K562 (cell line): ENCODE results near the gene COL6A2. TPM values are rescaled to one million over a fixed set of nuclear protein-coding genes. Genes with fewer than 3 reads are reported as not detected.

Source experiments
- ATAC-seq: fragments of 200-7000 bp; cut with Tn5 transposase; 3 replicates; pipeline ENCODE4 v1.9.1; 2020; ENCODE audit warnings: moderate library complexity
- BruUV-seq: library from RNA; stranded (reverse); fragments of 400-500 nt; replicated peaks from 2 replicates; lab custom pipeline; 2021; lab: Mats Ljungman, UMichigan
- CTCF ChIA-PET: fragments of 300-600 bp; formaldehyde crosslinking; extraction: SDS; loops from one replicate; lab custom pipeline; 2021; ENCODE audit warnings: low intra/inter-chr PET ratio; lab: Yijun Ruan, JAX
- POLR2A ChIA-PET: fragments of 300-600, 350-650 bp; sonication (Branson Sonifier 250); formaldehyde crosslinking; extraction: SDS; loops from one replicate; lab custom pipeline; 2021; ENCODE audit warnings: antibody characterized with exemption, inconsistent platforms; lab: Yijun Ruan, JAX
- DNase-seq, 4 experiments: peaks; one replicate each; pipeline versions ENCODE4 v3.0.0 to v3.0.0-alpha.2; 2011 to 2018; ENCODE audit warnings: low spot score in 3 of 4, mixed read lengths in 3 of 4; ENCODE audit errors: extremely low read depth in 1 of 4
- FAIRE-seq: peaks from 2 replicates; lab custom pipeline; 2011; peaks lifted over from hg19 to GRCh38; lab: Jason Lieb, UNC
- H2AFZ ChIP-seq: 2 replicates; pipeline ENCODE4 v1.6.0; 2011; ENCODE audit warnings: low read depth, low read length, control low read depth, inconsistent platforms
- H3K27ac ChIP-seq: fragments of 200-600 bp; 3 replicates; pipeline ENCODE4 v1.8.0; 2011; ENCODE audit warnings: low read depth, mild to moderate bottlenecking, control low read depth, inconsistent platforms, low read length, moderate library complexity, mixed read lengths; ENCODE audit errors: extremely low read depth
- H3K27me3 ChIP-seq, 2 experiments: fragments of 300-600 bp in 1 of 2; 2 replicates in 1 of 2; 3 replicates in 1 of 2; pipeline versions ENCODE4 v1.6.0 to v1.8.0; 2011; ENCODE audit warnings: inconsistent platforms in 2 of 2, low read length in 2 of 2, mild to moderate bottlenecking in 1 of 2, mixed read lengths in 1 of 2, moderate library complexity in 1 of 2; ENCODE audit not compliant: control insufficient read depth in 2 of 2, insufficient read depth in 2 of 2
- H3K36me3 ChIP-seq: fragments of 300-600 bp; 3 replicates; pipeline ENCODE4 v1.8.0; 2011; ENCODE audit warnings: mild to moderate bottlenecking, low read length, inconsistent platforms; ENCODE audit not compliant: control insufficient read depth, insufficient read depth
- H3K4me1 ChIP-seq, 2 experiments: fragments of 200-600 bp in 1 of 2; replicated peaks in 1 of 2; 2 replicates in 1 of 2; 3 replicates in 1 of 2; pipeline versions ENCODE4 v1.5.1 to v1.8.0; 2011; ENCODE audit warnings: inconsistent platforms in 2 of 2, low read length in 2 of 2, mild to moderate bottlenecking in 1 of 2, mixed read lengths in 1 of 2, moderate library complexity in 1 of 2; ENCODE audit not compliant: control insufficient read depth in 2 of 2, insufficient read depth in 2 of 2
- H3K4me2 ChIP-seq: 2 replicates; pipeline ENCODE4 v1.6.1; 2011; ENCODE audit warnings: low read length, control low read depth, inconsistent platforms, mixed read lengths; ENCODE audit not compliant: insufficient read depth
- H3K4me3 ChIP-seq: fragments of 200-600 bp; sonication (generic), shearing (Covaris generic); 2 replicates; pipeline ENCODE4 v1.5.1; 2016; ENCODE audit warnings: control low read depth, inconsistent platforms
- H3K79me2 ChIP-seq: fragments of 200-600 bp; 3 replicates; pipeline ENCODE4 v1.8.0; 2011; ENCODE audit warnings: low read length, inconsistent platforms; ENCODE audit not compliant: control insufficient read depth, insufficient read depth
- H3K9ac ChIP-seq, 2 experiments: 2 replicates each; pipeline versions ENCODE4 v1.6.0 to v1.6.1; 2011; ENCODE audit warnings: low read depth in 2 of 2, low read length in 2 of 2, control low read depth in 1 of 2, inconsistent platforms in 1 of 2, mild to moderate bottlenecking in 1 of 2, mixed read lengths in 1 of 2; ENCODE audit not compliant: insufficient read depth in 1 of 2
- H3K9me1 ChIP-seq: one replicate; pipeline ENCODE4 v1.6.0; 2011; ENCODE audit warnings: inconsistent platforms, mild to moderate bottlenecking, low read length, moderate library complexity; ENCODE audit not compliant: control insufficient read depth, insufficient read depth
- H3K9me3 ChIP-seq: replicated peaks from 2 replicates; pipeline ENCODE4 v1.5.1; 2011; ENCODE audit warnings: low read depth, low read length, inconsistent platforms; ENCODE audit not compliant: control insufficient read depth, insufficient read depth
- H4K20me1 ChIP-seq: replicated peaks from 2 replicates; pipeline ENCODE4 v1.6.1; 2011; ENCODE audit warnings: low read length, inconsistent platforms, mixed read lengths; ENCODE audit not compliant: control insufficient read depth, insufficient read depth
- CREB3L1 ChIP-seq: fragments of 450-650 bp; IDR thresholded peaks from 2 replicates; pipeline ENCODE4 v1.6.1; 2014; ENCODE audit warnings: low read depth, mild to moderate bottlenecking, moderate library complexity, borderline replicate concordance
- PBX2 ChIP-seq, 2 experiments: IDR thresholded peaks in 1 of 2; conservative IDR thresholded peaks in 1 of 2; 2 replicates each; pipeline ENCODE4 v1.6.1; 2016; ENCODE audit warnings: low read depth in 2 of 2, mild to moderate bottlenecking in 1 of 2, missing compliant biosample characterization in 1 of 2, missing genetic modification characterization in 1 of 2, moderate library complexity in 1 of 2
- WGBS: fragments of 100-300 bp; shearing (Covaris generic); methylation state at CpG from one replicate; pipeline ENCODE4 v1.1.6; 2016; ENCODE audit warnings: low coverage, mixed read lengths; ENCODE audit not compliant: insufficient coverage; ENCODE audit errors: missing lambda C conversion rate; 5-methylcytosine and 5-hydroxymethylcytosine counted together
- in situ Hi-C: fragments of 300-500 bp; cut with MboI; formaldehyde crosslinking; loops from 4 replicates; pipeline ENCODE4 v1.15.0; 2018; ENCODE audit warnings: inconsistent platforms, mixed read lengths
- intact Hi-C: fragments of 100-400 bp; cut with micrococcal nuclease; formaldehyde crosslinking; loops from 2 replicates; pipeline ENCODE4 v1.14.2; 2022
- polyA plus RNA-seq, 8 experiments: library from polyadenylated mRNA; depleted of rRNA in 4 of 8; stranded (reverse) in 5 of 8; unstranded in 3 of 8; fragments of >200 nt; fragmentation: Nextera tagmentation in 2 of 8; fragmentation: Illumina TruSeq in 1 of 8; extraction: Ambion mirVana in 2 of 8; extraction: Trizol in 1 of 8; gene quantifications; 2 replicates each; pipeline versions ENCODE4 v1.2.1 to v1.2.3, GENCODE V29; 2011 to 2014; ENCODE audit warnings: inconsistent platforms in 1 of 8, missing spikeins in 1 of 8
- total RNA-seq, 7 experiments: library from RNA; depleted of rRNA in 6 of 7; stranded (reverse); fragments of >200 nt in 6 of 7; fragmentation: Illumina TruSeq in 2 of 7; extraction: Trizol in 2 of 7; gene quantifications; 2 replicates each; pipeline versions ENCODE4 v1.2.1 to v1.2.3, GENCODE V29; 2011 to 2021; ENCODE audit warnings: low replicate concordance in 1 of 7

COL6A2 gene
- total and polyA plus RNA-seq, 9 of the 15 experiments (the other 6 are each of a cell fraction or from before 2014, with no cell fraction given) = 0.07 to 1.1 (median 0.24) TPM; not detected in 3

- H3K4me3 ChIP-seq = no peak overlapping the region
- 0 out of 2 replicates have a peak, but pooled peaks cover 6% of the 10 kb centered on the region for H4K20me1 ChIP-seq
- H3K27me3 ChIP-seq = peaks cover 27 to 61% of the 10 kb centered on the region in 2 experiments
- 3% methylated on average over 14 of the region's 14 CpGs for WGBS
- H3K4me1 ChIP-seq = peaks cover 0 to 23% of the 10 kb centered on the region in 2 experiments; a peak in 2 of 5 replicates
- in situ Hi-C loops = no loop called here
- no peaks in the 10 kb centered on the region for H3K9me1 ChIP-seq
- no peak overlapping the region for H2AFZ ChIP-seq
- ChIA-PET POLR2A (interaction anchor here (0.6 kb wide), 1 partner anchor 179 kb away, joined by 5 read pairs; no protein-coding TSS in a partner anchor), CTCF (no interaction called here)
- ATAC-seq (no peak), DNase-seq (peak in 1 of 4 experiments; percentile 12), FAIRE-seq (peak; percentile 48)
- no peaks in the 10 kb centered on the region for H3K79me2 ChIP-seq
- no peaks in the 10 kb centered on the region for H3K9me3 ChIP-seq
- TF ChIP-seq PBX2 (CRISPR knock-in tag; IDR thresholded peaks at IDR 0.05; ENCODE audit: low read depth) (no peak), PBX2 (tag; conservative IDR thresholded peaks at IDR 0.05; ENCODE audit: low read depth) (0 out of 2 replicates have a peak, but pooled peaks have one; percentile 8), CREB3L1 (no peak)
- intact Hi-C loops = loop anchor here (5.0 kb wide), 1 partner anchor 122 kb away; no protein-coding TSS in a partner anchor
- H3K36me3 ChIP-seq = no peaks in the 10 kb centered on the region
- no peak overlapping the region for H3K27ac ChIP-seq
- no peak overlapping the region for H3K9ac ChIP-seq
- no peak overlapping the region for H3K4me2 ChIP-seq
- BruUV-seq = no TSS peak
These were observed 3.4 kb upstream of the COL6A2 start for GRCh38 chr21:46094401-46095082.
